ENCODE results near the gene FANCC. TPM values are rescaled to one million over a fixed set of nuclear protein-coding genes. Genes with fewer than 3 reads are reported as not detected.

Gene FANCC
- total and polyA plus RNA-seq, 12 donors = 1.9 to 6.1 (median 3.3) TPM

DNA sequence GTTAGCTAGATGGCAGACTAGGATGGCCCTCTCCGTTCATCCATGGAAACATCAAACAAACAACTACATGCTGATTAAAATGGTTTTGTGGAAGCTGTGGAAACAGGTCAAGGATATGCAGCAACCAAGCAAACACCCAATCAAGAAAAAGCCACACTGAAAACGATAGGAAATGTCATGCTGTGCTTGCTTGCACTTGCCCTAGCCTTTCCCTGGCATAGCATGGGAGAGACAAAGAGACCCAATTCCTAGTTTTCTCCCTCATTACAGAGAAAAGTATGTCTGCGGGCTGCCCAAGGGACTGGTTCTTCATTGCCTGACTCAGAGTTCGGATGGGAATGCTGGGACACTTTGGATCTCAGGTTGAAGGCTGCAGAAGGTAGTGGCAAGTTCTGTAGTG, 98.7 kb downstream of the FANCC start:
- Histone ChIP-seq H3K27ac (no peak overlapping the region), H3K36me3 (replicated peaks in 1 of 2) (no peaks in the 10 kb centered on the region), H3K4me3 (no peak overlapping the region), H3K27me3 (no peaks in the 10 kb centered on the region), H3K9me3 (replicated peaks in 1 of 3) (no peaks in the 10 kb centered on the region), H3K4me1 (replicated peaks in 1 of 2) (no peaks in the 10 kb centered on the region)
- TF ChIP-seq, protein P1, sequence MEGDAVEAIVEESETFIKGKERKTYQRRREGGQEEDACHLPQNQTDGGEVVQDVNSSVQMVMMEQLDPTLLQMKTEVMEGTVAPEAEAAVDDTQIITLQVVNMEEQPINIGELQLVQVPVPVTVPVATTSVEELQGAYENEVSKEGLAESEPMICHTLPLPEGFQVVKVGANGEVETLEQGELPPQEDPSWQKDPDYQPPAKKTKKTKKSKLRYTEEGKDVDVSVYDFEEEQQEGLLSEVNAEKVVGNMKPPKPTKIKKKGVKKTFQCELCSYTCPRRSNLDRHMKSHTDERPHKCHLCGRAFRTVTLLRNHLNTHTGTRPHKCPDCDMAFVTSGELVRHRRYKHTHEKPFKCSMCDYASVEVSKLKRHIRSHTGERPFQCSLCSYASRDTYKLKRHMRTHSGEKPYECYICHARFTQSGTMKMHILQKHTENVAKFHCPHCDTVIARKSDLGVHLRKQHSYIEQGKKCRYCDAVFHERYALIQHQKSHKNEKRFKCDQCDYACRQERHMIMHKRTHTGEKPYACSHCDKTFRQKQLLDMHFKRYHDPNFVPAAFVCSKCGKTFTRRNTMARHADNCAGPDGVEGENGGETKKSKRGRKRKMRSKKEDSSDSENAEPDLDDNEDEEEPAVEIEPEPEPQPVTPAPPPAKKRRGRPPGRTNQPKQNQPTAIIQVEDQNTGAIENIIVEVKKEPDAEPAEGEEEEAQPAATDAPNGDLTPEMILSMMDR (IDR thresholded peaks at IDR 0.05) = no peak
- TF ChIP-seq POLR2A (IDR thresholded peaks at IDR 0.05) = no peak
- intact Hi-C loops (cut with DNase I) = no loop called here
- no peak for DNase-seq
- WGBS, 4 donors = 51 to 59% (median 58%) methylated on average over 4 of the region's 4 CpGs

GRCh38 chr9:95217936-95218335, 99.6 kb downstream of the FANCC start:
- no peak for DNase-seq
- Histone ChIP-seq H3K9me3 (replicated peaks in 1 of 3) (no peaks in the 10 kb centered on the region), H3K27me3 (no peaks in the 10 kb centered on the region), H3K27ac (no peak overlapping the region), H3K36me3 (replicated peaks in 1 of 2) (no peaks in the 10 kb centered on the region), H3K4me1 (replicated peaks in 1 of 2) (no peaks in the 10 kb centered on the region), H3K4me3 (no peak overlapping the region)
- intact Hi-C loops (cut with DNase I) = no loop called here
- WGBS, 4 donors = 85 to 88% (median 85%) methylated on average over 5 of the region's 5 CpGs
- TF ChIP-seq, protein P1 (IDR thresholded peaks at IDR 0.05) = no peak
- no peak for TF ChIP-seq POLR2A (IDR thresholded peaks at IDR 0.05)

- Histone ChIP-seq H3K9me3 (replicated peaks in 1 of 3) (no peaks in the 10 kb centered on the region), H3K4me3 (no peak overlapping the region), H3K27me3 (no peaks in the 10 kb centered on the region), H3K4me1 (replicated peaks in 1 of 2) (peaks cover 4 to 11% of the 10 kb centered on the region in 2 donors), H3K27ac (no peak overlapping the region), H3K36me3 (replicated peaks in 1 of 2) (no peaks in the 10 kb centered on the region)
- intact Hi-C loops (cut with DNase I) = no loop called here
- TF ChIP-seq POLR2A (IDR thresholded peaks at IDR 0.05) = no peak
- TF ChIP-seq, protein P1 (IDR thresholded peaks at IDR 0.05) = no peak
- 91 to 94% (median 91%) methylated on average over 5 of the region's 5 CpGs for WGBS, 4 donors
- no peak for DNase-seq
Observed at GRCh38 chr9:95215336-95215898, 102.1 kb downstream of the FANCC start.

- DNase-seq = no peak
- intact Hi-C loops (cut with DNase I) = no loop called here
- no peak overlapping the region for H3K27ac ChIP-seq
- H3K4me1 ChIP-seq (replicated peaks in 1 of 2) = peaks cover 4 to 11% of the 10 kb centered on the region in 2 donors
- no peaks in the 10 kb centered on the region for H3K36me3 ChIP-seq (replicated peaks in 1 of 2)
- H3K9me3 ChIP-seq (replicated peaks in 1 of 3) = no peaks in the 10 kb centered on the region
- no peak for TF ChIP-seq POLR2A (IDR thresholded peaks at IDR 0.05)
- TF ChIP-seq, protein P1 (IDR thresholded peaks at IDR 0.05) = no peak
- no peaks in the 10 kb centered on the region for H3K27me3 ChIP-seq
- no peak overlapping the region for H3K4me3 ChIP-seq
Observed at GRCh38 chr9:95213117-95213516, 104.4 kb downstream of the FANCC start.
